AG10803 (cell line): ENCODE results near the gene SLC45A1.

ENCODE experiments used
- DNase-seq: peaks from one replicate; pipeline ENCODE4 v3.0.0; 2010; ENCODE audit warnings: low read depth
- H3K4me3 ChIP-seq: 2 replicates; pipeline ENCODE4 v1.5.1; 2011; ENCODE audit warnings: mild to moderate bottlenecking, low read length, control low read depth
- CTCF ChIP-seq: conservative IDR thresholded peaks from 2 replicates; pipeline ENCODE4 v1.5.1; 2011; ENCODE audit warnings: mild to moderate bottlenecking, low read length, control low read depth, inconsistent platforms

The SLC45A1 gene

GRCh38 chr1:8338526-8339202 lies 20.8 kb downstream of the SLC45A1 start:
- TF ChIP-seq CTCF = no peak
- no peak overlapping the region for H3K4me3 ChIP-seq
- no peak for DNase-seq

GRCh38 chr1:8339203-8339600 lies 21.3 kb downstream of the SLC45A1 start:
- no peak for DNase-seq
- no peak for TF ChIP-seq CTCF
- no peak overlapping the region for H3K4me3 ChIP-seq

- DNase-seq = no peak
- no peak for TF ChIP-seq CTCF
- H3K4me3 ChIP-seq = no peak overlapping the region
Observed at GRCh38 chr1:8340448-8340847, 22.5 kb downstream of the SLC45A1 start.

GRCh38 chr1:8342325-8342724 lies 24.4 kb downstream of the SLC45A1 start:
- peak; percentile 80 for DNase-seq
- no peak overlapping the region for H3K4me3 ChIP-seq
- peak; percentile 51 for TF ChIP-seq CTCF

GRCh38 chr1:8343044-8343443 lies 25.1 kb downstream of the SLC45A1 start:
- H3K4me3 ChIP-seq = peak overlapping the region; percentile 17; the same call in 1 of the 2 replicates
- no peak for TF ChIP-seq CTCF
- no peak for DNase-seq

GRCh38 chr1:8343464-8344001 lies 25.6 kb downstream of the SLC45A1 start:
- no peak for TF ChIP-seq CTCF
- DNase-seq = peak; percentile 95
- peak overlapping the region; percentile 38 for H3K4me3 ChIP-seq

- no peak for TF ChIP-seq CTCF
- DNase-seq = no peak
- H3K4me3 ChIP-seq = no peak overlapping the region
Observed at GRCh38 chr1:8344893-8345507, 27.1 kb downstream of the SLC45A1 start.
